Calu3 (cell line): ENCODE data around the gene PSG11. TPM values are rescaled to one million over a fixed set of nuclear protein-coding genes. Genes with fewer than 3 reads are reported as not detected.
"Not testable (repeated sequence)": the region's sequence is repeated elsewhere in the genome, so short reads cannot be mapped to it uniquely, and the experiment has no call there.

Source experiments
- BruUV-seq: library from RNA; stranded (reverse); fragments of 400-500 nt; replicated peaks from 2 replicates; lab custom pipeline; 2021; lab: Mats Ljungman, UMichigan
- CTCF ChIA-PET: fragments of 300-600 bp; sonication (Branson Sonifier 250); formaldehyde crosslinking; loops from one replicate; lab custom pipeline; 2022; ENCODE audit warnings: antibody characterized with exemption; lab: Charles Lee
- DNase-seq: peaks from one replicate; pipeline ENCODE4 v3.0.0; 2022
- H3K27ac Mint-ChIP-seq: one replicate; pipeline ENCODE4 v1.8.0; 2022; ENCODE audit warnings: mixed read lengths; ENCODE audit not compliant: unreplicated experiment
- H3K27me3 Mint-ChIP-seq: one replicate; pipeline ENCODE4 v1.8.0; 2022; ENCODE audit warnings: mixed read lengths; ENCODE audit not compliant: unreplicated experiment
- H3K36me3 Mint-ChIP-seq: one replicate; pipeline ENCODE4 v1.8.0; 2022; ENCODE audit warnings: mild to moderate bottlenecking, moderate library complexity, mixed read lengths; ENCODE audit not compliant: insufficient read depth, unreplicated experiment
- H3K4me1 Mint-ChIP-seq: one replicate; pipeline ENCODE4 v1.8.0; 2022; ENCODE audit warnings: mild to moderate bottlenecking, low read depth, mixed read lengths; ENCODE audit not compliant: unreplicated experiment
- H3K4me3 Mint-ChIP-seq: one replicate; pipeline ENCODE4 v1.8.0; 2022; ENCODE audit warnings: mild to moderate bottlenecking, low read depth, moderate library complexity, mixed read lengths; ENCODE audit not compliant: unreplicated experiment
- H3K9me3 Mint-ChIP-seq: one replicate; pipeline ENCODE4 v1.8.0; 2022; ENCODE audit warnings: low read depth, mixed read lengths; ENCODE audit not compliant: unreplicated experiment
- CTCF ChIP-seq: fragments of 200-600 bp; IDR thresholded peaks from one replicate; pipeline ENCODE4 v1.8.0; 2022; ENCODE audit warnings: antibody characterized with exemption; ENCODE audit not compliant: unreplicated experiment
- intact Hi-C: fragments of 100-400 bp; cut with micrococcal nuclease; formaldehyde crosslinking; loops from one replicate; pipeline ENCODE4 v1.10.0; 2022; ENCODE audit not compliant: unreplicated experiment
- total RNA-seq: library from RNA; stranded (reverse); gene quantifications from 2 replicates; pipeline ENCODE4 v1.2.3, GENCODE V29; 2022

PSG11 gene
- total RNA-seq, 1 experiment from 2014 or later: not detected

GRCh38 chr19:43003634-43004033 lies 22.6 kb downstream of the PSG11 start:
- not testable (repeated sequence) for BruUV-seq

GRCh38 chr19:43002948-43003347 lies 23.3 kb downstream of the PSG11 start:
- CTCF ChIA-PET: not testable (repeated sequence)
- peaks cover 20% of the 10 kb centered on the region for H3K4me1 Mint-ChIP-seq

More at GRCh38 chr19:43003634-43004033, 22.6 kb downstream of the PSG11 start:
- H3K27ac Mint-ChIP-seq, intact Hi-C loops, H3K9me3 Mint-ChIP-seq, DNase-seq, H3K36me3 Mint-ChIP-seq, H3K4me3 Mint-ChIP-seq: not testable (repeated sequence)
- Mint-ChIP-seq H3K27me3 (peaks cover 45% of the 10 kb centered on the region), H3K4me1 (peaks cover 20% of the 10 kb centered on the region)
- CTCF ChIA-PET: interaction anchor here (0.6 kb wide), 1 partner anchor 9 kb away, joined by 8 read pairs; no protein-coding TSS in a partner anchor

GRCh38 chr19:42996161-42996560 lies 30.1 kb downstream of the PSG11 start:
- BruUV-seq, H3K9me3 Mint-ChIP-seq, H3K4me3 Mint-ChIP-seq, CTCF ChIA-PET, intact Hi-C loops, H3K27me3 Mint-ChIP-seq, H3K27ac Mint-ChIP-seq, H3K36me3 Mint-ChIP-seq, DNase-seq: not testable (repeated sequence)
- peaks cover 20% of the 10 kb centered on the region for H3K4me1 Mint-ChIP-seq

More at GRCh38 chr19:43002948-43003347, 23.3 kb downstream of the PSG11 start:
- H3K4me3 Mint-ChIP-seq, H3K27ac Mint-ChIP-seq, H3K9me3 Mint-ChIP-seq, H3K36me3 Mint-ChIP-seq, BruUV-seq, DNase-seq, intact Hi-C loops: not testable (repeated sequence)
- H3K27me3 Mint-ChIP-seq: peaks cover 42% of the 10 kb centered on the region

GRCh38 chr19:42992029-42992604 lies 34.2 kb downstream of the PSG11 start:
- BruUV-seq, intact Hi-C loops, H3K27me3 Mint-ChIP-seq, H3K36me3 Mint-ChIP-seq, H3K27ac Mint-ChIP-seq, H3K9me3 Mint-ChIP-seq, DNase-seq, H3K4me3 Mint-ChIP-seq: not testable (repeated sequence)
- peaks cover 22% of the 10 kb centered on the region for H3K4me1 Mint-ChIP-seq
- CTCF ChIA-PET: interaction anchor here (0.6 to 0.7 kb wide), 2 partner anchors 439 to 1640 kb away, joined by 3 to 5 read pairs; no protein-coding TSS in a partner anchor

- Mint-ChIP-seq H3K27ac (no peak overlapping the region), H3K9me3 (peaks cover 2% of the 10 kb centered on the region), H3K36me3 (no peaks in the 10 kb centered on the region), H3K27me3 (peaks cover 28% of the 10 kb centered on the region), H3K4me3 (no peak overlapping the region), H3K4me1 (peaks cover 22% of the 10 kb centered on the region)
- CTCF ChIA-PET: no interaction called here
- intact Hi-C loops: no loop called here
- TF ChIP-seq CTCF: no peak
- DNase-seq: no peak
- BruUV-seq: no TSS peak
These were observed 36.4 kb downstream of the PSG11 start for GRCh38 chr19:42989851-42990250.

- BruUV-seq, H3K27ac Mint-ChIP-seq, H3K4me3 Mint-ChIP-seq, H3K9me3 Mint-ChIP-seq, intact Hi-C loops, CTCF ChIA-PET, DNase-seq, H3K36me3 Mint-ChIP-seq: not testable (repeated sequence)
- peaks cover 30% of the 10 kb centered on the region for H3K27me3 Mint-ChIP-seq
- H3K4me1 Mint-ChIP-seq: peaks cover 22% of the 10 kb centered on the region
These were observed 37.1 kb downstream of the PSG11 start for GRCh38 chr19:42989186-42989585.

- BruUV-seq, DNase-seq, H3K36me3 Mint-ChIP-seq, H3K27ac Mint-ChIP-seq, H3K4me3 Mint-ChIP-seq, CTCF ChIA-PET, H3K9me3 Mint-ChIP-seq, intact Hi-C loops: not testable (repeated sequence)
- H3K27me3 Mint-ChIP-seq: peaks cover 30% of the 10 kb centered on the region
- peaks cover 22% of the 10 kb centered on the region for H3K4me1 Mint-ChIP-seq
These were observed 38.1 kb downstream of the PSG11 start for GRCh38 chr19:42988206-42988605.
